Stimulated activated CD4-positive, alpha-beta T cell treated with anti-CD3 and anti-CD28 coated beads, Interleukin-4, amount 100 ng/mL, for 4 hours (primary cell): ENCODE results near the gene RTCA.
"Not testable (repeated sequence)": the region's sequence is repeated elsewhere in the genome, so short reads cannot be mapped to it uniquely, and the experiment has no call there.

Experiments
- DNase-seq, 2 experiments: peaks; one replicate each; pipeline ENCODE4 v3.0.0-alpha.2; 2020

RTCA gene

DNA sequence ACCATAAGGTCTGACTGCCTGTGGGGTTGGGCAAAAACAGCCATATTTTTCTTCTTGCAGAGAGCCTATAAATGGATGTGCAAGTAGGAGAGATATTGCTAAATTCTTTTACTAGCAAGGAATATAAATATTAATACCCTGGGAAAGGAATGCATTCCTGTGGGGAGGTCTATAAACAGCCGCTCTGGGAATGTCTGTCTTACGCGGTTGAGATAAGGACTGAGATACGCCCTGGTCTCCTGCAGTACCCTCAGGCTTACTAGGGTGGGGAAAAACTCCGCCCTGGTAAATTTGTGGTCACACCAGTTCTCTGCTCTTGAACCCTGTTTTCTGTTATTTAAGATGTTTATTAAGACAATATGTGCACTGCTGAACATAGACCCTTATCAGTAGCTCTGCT is 1.9 kb upstream of the RTCA start:
- not testable (repeated sequence) for DNase-seq

GRCh38 chr1:100265562-100265930 is 470 bp upstream of the RTCA start:
- DNase-seq = peak in 1 of 2 experiments; percentile 5

DNA sequence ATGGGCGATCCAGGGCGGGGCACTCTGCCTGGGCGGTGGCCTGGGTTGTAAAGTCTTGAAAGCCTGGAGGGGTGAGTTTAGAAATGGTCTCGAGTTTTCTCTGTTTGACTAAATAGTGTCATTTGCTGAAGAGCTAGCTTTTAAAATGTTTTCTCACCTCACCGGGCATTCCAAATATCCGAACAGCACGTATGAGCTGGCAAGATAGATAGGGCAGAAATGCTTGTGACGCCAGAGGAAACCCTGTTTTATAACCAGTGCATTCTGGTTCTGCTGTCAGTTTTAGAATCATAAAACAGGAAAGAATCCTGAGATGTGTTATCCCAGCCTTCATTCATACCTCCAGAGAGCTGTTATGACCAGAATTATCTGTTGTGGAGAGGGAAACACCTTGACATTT is 725 bp downstream of the RTCA start:
- no peak for DNase-seq

DNA sequence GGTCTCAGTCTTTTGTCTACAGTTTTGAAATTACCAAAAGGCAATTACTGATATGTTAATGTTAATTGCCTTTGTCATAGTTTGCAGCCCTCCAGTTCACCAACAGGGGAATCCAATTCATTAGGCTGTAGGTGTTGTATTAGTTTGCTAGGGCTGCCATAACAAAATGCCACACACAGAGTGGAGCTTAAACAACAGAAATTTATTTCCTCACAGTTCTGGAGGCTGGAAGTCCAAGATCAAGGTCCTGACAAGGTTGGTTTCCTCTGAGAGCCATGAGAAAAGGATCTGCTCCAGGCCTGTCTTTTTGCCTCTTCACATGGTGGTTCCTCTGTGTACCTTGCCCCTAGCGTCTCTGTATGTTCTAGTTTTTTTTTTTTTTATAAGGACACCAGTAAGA is 1.3 kb downstream of the RTCA start:
- no peak for DNase-seq

- DNase-seq = no peak
Measured at GRCh38 chr1:100268202-100268601, 2.2 kb downstream of the RTCA start.

GRCh38 chr1:100277866-100278265 is 11.8 kb downstream of the RTCA start:
- DNase-seq = no peak

GRCh38 chr1:100279358-100279923 is 13.4 kb downstream of the RTCA start:
- DNase-seq = no peak

- DNase-seq = no peak
Measured at GRCh38 chr1:100279954-100280682, 14.1 kb downstream of the RTCA start.

DNA sequence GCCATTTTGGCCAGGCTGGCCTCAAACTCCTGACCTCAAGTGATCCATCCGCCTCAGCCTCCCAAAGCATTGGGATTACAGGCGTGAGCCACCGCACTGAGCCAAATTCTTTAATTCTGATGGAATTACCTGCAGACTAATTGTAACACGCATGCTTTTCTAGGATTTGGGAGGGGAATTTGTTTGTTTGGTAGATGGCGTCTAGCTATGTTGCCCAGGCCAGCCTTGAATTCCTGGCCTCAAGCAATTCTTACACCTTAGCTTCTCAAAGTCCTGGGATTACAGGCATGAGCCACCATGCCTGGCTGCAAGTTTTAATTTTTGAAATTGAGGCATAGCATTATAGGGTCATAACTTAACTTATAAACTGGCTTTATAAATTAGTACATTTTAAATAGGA is 18.6 kb downstream of the RTCA start:
- no peak for DNase-seq

- DNase-seq = no peak
Measured at GRCh38 chr1:100287162-100287561, 21.1 kb downstream of the RTCA start.

DNA sequence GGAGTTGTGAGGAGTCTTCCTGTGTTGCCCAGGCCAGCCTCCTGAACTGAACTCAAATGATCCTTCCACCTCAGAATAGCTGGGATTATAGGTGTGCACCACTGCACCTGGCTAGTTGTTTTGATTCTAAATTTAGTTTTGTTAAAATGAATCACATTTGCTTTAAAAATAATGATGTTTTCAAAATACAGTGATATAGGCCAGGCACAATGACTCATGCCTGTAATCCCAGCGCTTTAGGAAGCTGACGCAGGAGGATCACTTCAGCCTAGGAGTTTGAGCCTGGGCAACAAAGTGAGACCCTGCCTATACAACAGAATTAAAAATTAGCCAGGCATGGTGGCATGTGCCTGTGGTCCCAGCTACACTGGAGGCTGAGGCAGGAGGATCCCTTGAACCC is 24.3 kb downstream of the RTCA start:
- DNase-seq = no peak

DNA sequence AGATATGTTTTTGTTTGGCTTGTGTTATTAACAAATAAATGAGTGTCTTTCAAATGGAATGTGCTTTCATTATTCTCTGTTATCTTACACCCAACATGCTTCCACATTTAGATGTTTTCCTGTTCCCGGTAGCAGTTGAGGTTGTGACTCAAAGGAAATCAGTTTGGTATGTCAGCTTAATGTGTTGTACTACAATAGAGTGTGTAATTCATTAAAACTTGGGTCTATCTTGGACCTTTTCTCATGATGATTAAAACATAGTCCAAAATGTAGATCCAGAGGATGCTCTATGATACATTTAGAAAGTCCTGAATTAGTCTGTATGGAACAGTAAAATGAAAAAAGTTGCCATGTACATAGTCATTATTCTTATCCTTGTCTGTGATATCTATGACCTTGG is 26.7 kb downstream of the RTCA start:
- DNase-seq = no peak

DNA sequence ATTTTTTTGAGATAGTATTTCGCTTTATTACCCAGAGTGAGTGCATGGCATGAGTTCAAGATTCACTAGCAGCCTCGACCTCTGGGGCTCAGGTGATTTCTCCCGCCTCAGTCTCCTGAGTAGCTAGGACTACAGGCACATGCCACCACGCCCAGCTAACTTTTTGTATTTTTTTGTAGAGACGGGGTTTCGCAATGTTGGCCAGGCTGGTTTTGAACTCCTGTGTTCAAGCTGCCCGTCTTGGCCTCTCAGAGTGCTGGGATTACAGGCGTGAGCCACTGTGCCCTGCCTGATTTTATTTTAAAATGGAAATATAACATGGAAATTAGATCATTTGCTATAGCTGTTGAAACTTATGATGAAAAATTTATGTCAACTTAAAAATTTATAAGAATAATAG is 30.1 kb downstream of the RTCA start:
- DNase-seq = no peak

DNA sequence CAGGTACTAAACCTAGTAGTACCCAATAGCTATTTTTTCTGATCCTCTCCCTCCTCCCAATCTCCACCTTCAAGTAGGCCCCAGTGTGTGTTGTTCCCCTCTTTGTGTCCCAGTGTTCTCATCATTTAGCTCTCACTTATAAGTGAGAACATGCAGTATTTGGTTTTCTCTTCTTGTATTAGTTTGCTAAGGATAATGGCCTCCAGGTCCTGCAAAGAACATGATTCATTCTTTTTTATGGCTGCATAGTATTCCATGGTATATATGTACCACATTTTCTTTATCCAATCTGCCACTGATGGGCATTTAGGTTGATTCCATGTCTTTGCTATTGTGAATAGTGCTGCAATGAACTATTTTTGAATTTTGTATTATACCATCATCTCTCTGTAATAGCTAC is 31.0 kb downstream of the RTCA start:
- DNase-seq = not testable (repeated sequence)

- DNase-seq = no peak
Measured at GRCh38 chr1:100298512-100298911, 32.5 kb downstream of the RTCA start.

DNA sequence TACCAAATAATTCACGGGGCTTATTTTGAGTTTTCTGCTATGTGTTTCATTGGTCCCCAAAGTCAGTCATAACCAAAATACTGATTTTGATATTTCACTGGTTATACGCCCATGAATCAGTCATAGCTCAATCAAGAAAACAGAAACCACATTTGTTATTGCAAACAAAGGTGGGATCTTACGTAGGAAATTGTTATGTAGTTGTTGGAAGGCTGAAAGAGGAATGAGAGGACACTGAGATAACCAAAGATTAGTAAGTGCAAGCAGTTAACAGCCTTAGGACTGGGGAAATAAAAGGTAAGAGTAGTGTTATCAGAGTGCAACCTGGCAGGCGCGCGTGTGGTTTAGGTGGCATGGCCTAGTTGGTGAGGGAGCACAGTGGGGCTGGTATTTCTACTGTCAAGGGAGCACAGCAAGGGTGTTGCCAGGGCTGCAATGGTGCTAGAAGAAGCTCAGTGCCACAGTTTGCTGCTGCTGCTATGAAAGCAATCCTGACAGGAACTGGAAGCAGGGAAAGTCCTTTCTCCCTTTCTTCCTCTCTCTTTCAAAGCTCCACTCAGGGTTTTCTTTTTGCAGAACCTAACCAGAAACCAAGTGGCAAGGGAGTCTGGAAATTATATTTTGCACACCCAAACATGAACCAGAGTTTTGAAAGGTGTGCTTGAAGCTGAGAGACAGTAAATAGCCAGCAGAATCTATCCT is 33.7 kb downstream of the RTCA start:
- no peak for DNase-seq

DNA sequence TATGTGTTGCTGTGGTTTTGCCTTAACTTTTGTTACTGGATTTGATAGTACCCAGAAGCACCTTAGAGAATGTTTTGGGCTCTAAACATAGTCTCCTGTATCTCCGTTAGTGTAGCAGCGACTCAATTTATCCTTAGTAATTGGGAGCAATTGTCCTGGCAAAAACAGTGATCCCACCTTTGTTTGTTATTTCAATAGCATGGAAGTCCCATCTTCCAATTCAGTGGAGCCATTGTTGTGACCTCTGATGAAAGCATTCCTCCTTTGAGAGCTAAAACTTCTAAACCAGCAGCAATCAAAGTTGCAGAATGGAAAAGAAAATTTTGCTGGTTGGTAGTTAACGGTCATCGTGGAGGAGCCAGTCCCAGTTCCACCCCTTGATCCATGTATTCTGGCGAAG is 34.7 kb downstream of the RTCA start:
- DNase-seq = no peak

DNA sequence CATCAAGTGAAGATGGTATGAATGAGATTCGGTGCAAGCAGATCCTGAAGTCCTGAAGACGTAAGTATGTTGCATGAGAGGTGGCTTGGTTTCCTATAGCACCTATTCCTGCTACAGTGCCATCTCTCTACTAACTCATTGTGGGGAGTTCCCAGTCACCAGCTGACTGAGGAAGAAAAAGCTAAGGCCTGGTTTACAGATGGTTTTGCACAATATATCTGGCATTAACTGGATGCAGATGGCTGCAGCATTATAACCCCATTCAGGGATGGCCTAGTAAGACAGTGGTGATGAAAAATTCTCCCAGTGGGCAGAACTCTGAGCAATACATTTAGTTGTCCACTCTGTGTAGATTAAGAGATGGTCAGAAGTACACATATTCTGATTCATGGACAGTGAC is 36.7 kb downstream of the RTCA start:
- no peak for DNase-seq

GRCh38 chr1:100304227-100304626 is 38.2 kb downstream of the RTCA start:
- DNase-seq = no peak

- no peak for DNase-seq
Measured at GRCh38 chr1:100304921-100305320, 38.9 kb downstream of the RTCA start.

GRCh38 chr1:100305954-100306353 is 39.9 kb downstream of the RTCA start:
- no peak for DNase-seq

DNA sequence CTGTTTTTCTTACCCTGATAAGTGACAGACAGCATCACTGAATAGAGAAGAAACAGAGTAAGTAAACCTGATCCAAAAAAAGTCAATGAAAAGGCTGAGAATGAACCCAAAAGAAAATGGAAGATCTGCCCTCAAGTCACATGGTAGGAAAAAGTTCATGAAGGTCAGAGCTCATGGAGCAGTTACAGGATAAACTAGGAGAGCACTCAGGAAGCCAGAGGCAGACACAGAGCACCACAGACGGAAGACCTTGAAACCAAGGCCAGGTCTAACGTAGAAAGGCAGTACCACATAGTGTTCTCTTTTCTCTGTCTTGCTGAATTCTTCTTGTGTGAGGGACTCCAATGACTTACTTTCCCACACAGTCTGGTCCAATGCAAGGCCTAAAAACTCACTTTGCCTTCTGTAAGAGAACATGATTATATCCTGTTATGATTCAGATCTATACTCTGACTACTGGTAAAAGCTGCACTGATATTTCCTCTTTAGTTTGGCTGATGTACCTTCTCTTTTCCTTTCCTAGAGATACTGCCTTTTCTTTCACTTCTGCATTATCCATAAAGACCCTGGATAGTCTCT is 40.8 kb downstream of the RTCA start:
- DNase-seq = no peak

GRCh38 chr1:100308777-100309176 is 42.8 kb downstream of the RTCA start:
- no peak for DNase-seq

DNA sequence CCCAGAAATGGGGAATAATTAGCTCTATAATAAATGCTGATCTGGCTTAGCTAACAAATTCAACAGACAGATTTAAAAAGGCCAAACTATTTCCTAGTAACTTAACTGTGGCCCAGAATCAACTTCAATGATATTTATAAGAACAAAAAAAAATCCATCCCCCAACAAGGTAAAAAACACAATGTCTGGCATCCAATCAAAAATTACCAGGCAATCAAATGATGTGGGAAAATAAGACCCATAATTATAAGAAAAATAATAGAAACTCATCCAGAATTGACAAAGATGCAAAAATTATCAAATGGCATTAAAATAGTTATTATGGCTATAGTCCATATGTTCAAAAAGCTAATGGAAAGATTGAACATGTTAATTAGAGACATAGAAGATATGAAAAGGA is 43.8 kb downstream of the RTCA start:
- DNase-seq = no peak
